HG03280 (cell line): ENCODE measurements around the gene CREB5.

Experiments used
- ATAC-seq: cut with Tn5 transposase; IDR thresholded peaks from one replicate; pipeline ENCODE4 v1.9.1; 2021; ENCODE audit warnings: mild to moderate bottlenecking, moderate library complexity; ENCODE audit not compliant: unreplicated experiment

Gene CREB5

DNA sequence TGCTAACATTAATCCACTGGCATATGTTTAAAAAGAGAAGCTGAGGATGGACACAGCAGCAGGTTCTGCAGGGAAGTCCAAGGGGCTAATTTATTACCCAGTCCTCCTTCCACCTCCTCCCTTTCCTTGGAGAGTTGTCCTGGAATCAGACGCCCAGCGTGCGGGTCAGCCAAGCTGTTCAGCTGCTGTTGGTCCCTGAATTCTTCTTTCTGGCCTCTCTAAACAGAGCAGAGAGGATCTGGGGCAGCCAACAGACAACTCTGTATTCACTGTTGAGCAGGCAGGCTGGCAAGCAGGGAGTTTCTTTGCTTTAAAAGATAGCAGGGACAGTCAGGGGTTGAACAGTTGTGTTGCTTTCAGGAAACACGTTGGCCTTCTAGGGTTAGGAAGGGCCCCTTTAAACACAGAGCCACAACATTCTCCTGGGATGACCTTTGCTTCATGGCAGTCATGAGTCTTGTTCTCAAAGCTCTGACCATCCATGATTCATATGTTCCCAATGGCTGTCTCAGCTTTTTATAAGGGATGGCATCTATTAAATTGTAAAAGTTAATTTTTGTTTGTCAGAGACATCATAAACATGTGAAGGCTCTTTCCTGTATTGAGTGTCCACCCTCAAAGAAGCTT is 217.0 kb downstream of the CREB5 start:
- ATAC-seq = no peak

GRCh38 chr7:28630350-28630749 is 218.0 kb downstream of the CREB5 start:
- ATAC-seq = no peak

DNA sequence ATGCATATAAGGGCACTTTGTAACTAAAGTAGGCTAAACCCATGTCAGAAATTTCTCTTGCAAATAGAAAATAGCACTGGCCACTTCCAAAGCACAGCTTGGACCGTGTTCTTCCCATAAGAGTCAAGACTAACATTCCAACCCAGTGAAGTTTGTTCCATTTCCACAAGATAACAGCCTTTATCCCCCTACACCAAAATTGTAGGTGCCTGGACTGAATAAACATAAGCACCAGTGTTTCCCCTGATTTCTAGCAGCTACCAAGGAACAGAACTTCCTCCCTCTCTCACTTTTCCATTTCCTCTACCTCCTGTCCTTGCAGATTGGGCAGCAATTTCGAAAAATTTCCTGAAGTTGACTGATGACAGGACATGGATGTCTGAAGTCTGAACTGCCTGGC is 219.7 kb downstream of the CREB5 start:
- no peak for ATAC-seq

GRCh38 chr7:28638914-28639313 is 226.6 kb downstream of the CREB5 start:
- ATAC-seq = no peak

GRCh38 chr7:28640001-28640400 is 227.7 kb downstream of the CREB5 start:
- ATAC-seq = no peak

DNA sequence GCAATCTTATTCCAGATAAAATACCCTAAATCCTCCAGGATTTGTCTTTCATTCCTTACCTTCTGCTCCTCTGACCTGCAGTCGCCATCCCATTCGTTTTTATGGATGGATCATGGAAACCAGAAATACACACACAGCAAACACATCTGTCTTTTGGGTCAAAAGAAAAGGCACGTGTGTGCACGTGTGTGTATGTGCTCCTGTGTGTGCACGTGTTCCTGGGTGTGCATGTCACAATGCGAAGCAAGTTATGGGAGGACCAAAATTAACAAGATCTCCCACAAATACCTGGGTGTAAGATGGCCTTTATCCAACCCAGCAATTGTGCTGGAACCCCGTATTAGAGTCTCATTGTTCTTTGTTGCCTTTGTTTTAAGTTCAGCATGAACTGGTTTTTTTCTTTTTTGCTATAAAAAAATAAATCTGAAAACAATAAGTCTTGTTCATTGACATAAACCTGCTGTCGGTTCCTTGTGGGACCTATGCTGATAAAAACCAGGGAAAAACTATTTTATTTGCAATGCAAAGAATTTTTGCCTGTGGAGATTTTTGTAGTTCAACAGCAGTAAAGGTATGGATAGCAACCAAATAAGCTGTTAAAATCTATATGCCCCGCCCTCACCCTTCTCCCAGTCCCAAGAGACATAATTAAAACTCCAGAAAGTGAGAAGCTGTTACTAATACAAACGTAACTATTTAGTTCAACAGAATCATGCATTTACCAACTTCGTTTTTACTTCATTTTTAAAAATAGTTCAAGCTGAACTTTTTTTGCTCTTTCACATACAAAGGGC is 229.6 kb downstream of the CREB5 start:
- no peak for ATAC-seq

GRCh38 chr7:28643188-28643569 is 230.9 kb downstream of the CREB5 start:
- no peak for ATAC-seq

- no peak for ATAC-seq
These were observed 231.4 kb downstream of the CREB5 start for GRCh38 chr7:28643584-28644340.

DNA sequence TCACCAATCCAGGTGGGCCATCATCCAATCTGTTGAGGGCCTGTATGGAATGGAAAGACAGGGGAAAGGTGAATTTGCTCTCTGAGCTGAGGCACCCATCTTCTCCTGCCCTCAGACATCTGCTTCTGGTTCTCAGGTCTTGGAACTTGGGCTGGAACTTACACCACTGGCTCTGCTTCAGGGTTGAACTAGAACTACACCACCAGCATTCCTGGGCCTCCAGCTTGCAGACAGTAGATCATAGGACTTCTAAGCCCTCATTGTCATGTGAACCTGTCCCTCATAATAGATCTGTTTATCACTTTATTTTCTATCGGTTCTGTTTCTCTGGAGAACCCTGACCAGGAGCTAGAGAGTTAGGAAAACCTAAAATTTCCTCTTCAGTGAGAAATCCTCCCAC is 233.5 kb downstream of the CREB5 start:
- no peak for ATAC-seq

DNA sequence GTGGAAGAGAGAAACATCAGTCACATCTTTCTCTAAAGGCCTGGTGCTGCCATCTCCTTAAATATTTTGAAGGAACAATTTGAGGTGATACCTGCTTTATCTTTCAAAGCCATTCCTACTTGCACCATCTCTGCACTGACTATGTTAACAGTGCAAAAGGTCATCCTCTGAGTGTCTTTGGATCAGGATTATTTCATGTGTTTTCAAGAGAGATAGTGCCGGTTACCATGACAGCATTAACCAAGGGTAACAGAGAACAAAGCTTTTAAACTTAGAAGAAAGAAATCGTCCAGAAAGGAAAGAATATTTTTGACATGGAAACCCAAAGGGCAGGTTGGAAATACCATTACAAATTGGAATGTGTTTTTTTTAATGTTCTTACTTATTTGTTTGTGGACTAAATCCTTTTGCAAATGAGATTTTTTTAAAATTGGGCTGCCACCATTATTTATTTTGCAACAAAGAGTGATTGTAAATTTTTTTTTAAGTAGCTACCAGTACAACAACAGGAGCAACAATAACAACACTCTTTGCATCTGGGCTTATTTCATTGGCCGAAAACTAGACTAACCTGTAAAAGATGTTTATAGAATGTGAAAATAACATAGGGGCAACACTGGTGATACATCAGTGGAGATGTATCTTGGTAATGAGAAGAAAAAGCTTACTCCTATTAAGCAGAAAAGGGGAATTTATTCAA is 234.2 kb downstream of the CREB5 start:
- no peak for ATAC-seq

DNA sequence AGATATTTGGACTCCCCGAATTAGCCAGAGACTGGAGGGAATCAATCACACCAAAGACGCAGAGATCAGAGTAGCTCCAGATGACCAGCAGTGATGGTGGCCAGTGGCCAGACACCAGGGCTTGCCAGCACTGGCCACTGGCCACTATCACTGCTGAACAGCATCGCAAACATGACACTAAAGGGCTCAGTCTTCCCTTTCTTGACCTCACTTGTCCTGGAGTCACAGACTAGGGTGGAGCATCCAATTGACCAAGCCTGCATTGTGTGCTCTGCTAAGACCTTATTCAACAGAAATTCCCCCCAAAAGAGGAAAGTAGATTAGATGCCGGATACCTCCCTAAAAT is 234.7 kb downstream of the CREB5 start:
- no peak for ATAC-seq

GRCh38 chr7:28649189-28649588 is 236.9 kb downstream of the CREB5 start:
- ATAC-seq = no peak

GRCh38 chr7:28649811-28650210 is 237.5 kb downstream of the CREB5 start:
- ATAC-seq = no peak

GRCh38 chr7:28654110-28654509 is 241.8 kb downstream of the CREB5 start:
- ATAC-seq = no peak

GRCh38 chr7:28656529-28656928 is 244.2 kb downstream of the CREB5 start:
- ATAC-seq = no peak

GRCh38 chr7:28658381-28658780 is 246.1 kb downstream of the CREB5 start:
- no peak for ATAC-seq

GRCh38 chr7:28660132-28660531 is 247.8 kb downstream of the CREB5 start:
- no peak for ATAC-seq

DNA sequence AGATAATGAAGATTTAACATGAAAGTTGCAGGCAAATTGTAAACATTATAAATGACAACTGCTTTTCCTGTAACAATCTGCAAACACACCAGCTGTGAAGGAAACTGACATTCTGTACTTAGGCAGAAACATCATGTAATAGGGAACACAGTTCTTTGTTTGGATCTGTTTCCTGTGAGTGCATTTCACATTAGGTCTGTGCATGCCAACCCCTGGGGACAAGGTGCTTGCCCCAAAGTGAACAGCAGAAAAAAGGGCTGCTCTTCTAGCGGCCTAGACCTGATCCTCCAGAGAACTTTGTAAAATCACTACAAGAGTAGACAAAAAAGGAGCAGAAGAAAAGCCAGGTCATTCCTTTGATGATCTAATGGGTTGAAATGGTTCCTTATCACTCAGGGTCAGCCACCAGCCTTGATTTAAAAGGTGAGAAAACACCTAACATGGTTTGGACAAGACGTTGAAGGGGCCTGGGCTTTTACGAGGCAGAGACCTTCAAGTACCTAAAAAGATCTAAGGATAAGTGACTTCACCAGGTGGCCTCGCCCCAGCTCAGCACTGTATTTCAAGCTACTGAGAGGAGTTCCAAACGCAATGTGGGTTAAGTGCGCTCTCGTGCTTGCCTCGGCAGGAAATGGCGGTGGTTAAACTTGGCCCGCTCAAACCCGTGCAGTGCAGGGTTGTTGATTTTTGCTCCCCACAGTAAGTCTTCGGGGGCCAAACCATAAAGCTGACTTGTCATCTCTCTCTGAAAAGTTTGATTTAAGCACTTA is 249.7 kb downstream of the CREB5 start:
- no peak for ATAC-seq

DNA sequence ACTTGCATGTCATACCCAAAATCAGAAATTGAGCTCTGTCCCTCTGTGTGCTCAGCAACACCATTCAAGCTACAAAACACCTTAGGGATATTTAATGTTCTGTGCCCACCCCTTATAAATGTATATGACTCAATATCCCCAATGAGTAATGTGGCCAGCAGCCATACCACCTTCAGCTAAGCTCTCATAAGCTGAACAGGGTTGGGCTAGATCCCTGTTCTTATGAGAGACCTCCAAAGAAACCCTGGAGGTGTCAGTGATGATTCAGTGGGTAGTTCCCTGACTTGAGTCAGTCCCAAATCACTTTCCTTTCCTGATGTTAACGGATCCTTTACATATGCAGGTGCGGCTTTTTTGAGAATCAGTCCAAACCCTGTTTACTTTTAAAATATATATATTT is 253.8 kb downstream of the CREB5 start:
- no peak for ATAC-seq

DNA sequence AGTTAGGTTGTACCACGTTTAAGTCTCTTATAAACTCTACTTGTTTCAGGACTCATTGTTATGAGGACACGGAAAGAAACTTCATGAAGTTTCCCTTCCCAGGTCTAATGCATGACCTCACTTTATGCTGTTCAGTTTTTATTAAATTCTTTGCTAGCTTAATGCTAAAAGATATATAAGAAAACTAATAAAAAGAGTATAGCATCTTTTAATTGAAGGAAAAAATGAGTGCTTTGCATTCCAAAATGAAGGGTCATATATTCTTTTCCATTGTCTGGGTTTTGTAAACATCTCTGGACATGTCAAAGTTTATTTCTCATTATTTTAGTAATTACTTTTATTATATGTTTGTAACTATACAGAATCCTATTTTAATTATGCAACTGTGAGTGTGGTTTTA is 255.8 kb downstream of the CREB5 start:
- no peak for ATAC-seq

DNA sequence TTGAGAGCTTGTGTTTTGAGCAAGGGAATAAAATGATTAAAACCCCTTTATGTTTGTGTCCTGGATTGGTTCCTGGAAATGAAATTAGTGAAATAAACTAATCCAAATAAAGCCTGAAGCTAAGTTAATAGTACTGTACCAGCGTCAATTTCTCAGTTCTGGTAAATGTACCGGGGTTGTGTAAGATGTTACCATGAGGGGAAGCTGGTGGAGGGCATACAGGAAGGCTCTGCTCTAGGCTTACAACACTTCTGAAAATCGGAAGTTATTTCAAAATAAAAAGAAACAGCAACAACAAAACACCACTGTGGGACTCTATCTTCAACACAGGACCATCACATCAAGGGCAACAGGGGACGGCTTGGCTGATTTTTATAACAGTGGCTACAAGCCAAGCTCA is 257.0 kb downstream of the CREB5 start:
- ATAC-seq = no peak
